Mucosa of rectum (tissue), 2 donors: ENCODE results near the gene DPPA2.

Experiments used
- H3K27ac ChIP-seq, 2 donors: one replicate each; pipeline ENCODE4 v1.7.0; 2013; ENCODE audit warnings: inconsistent platforms in 2 of 2, low read depth in 2 of 2, low read length in 2 of 2
- H3K27me3 ChIP-seq, 2 donors: one replicate each; pipeline ENCODE4 v1.7.0; 2013; ENCODE audit warnings: low read length in 2 of 2; ENCODE audit not compliant: control insufficient read depth in 2 of 2, insufficient read depth in 2 of 2
- H3K36me3 ChIP-seq, 2 donors: one replicate each; pipeline ENCODE4 v1.7.0; 2013; ENCODE audit warnings: low read length in 2 of 2; ENCODE audit not compliant: control insufficient read depth in 2 of 2, insufficient read depth in 2 of 2
- H3K4me1 ChIP-seq, 2 donors: one replicate each; pipeline ENCODE4 v1.7.0; 2013; ENCODE audit warnings: low read length in 2 of 2, mild to moderate bottlenecking in 1 of 2; ENCODE audit not compliant: control insufficient read depth in 2 of 2, insufficient read depth in 2 of 2
- H3K4me3 ChIP-seq, 2 donors: one replicate each; pipeline ENCODE4 v1.7.0; 2013; ENCODE audit warnings: low read length in 2 of 2
- H3K9ac ChIP-seq, 2 donors: one replicate each; pipeline ENCODE4 v1.7.0; 2013; ENCODE audit warnings: low read length in 2 of 2, low read depth in 1 of 2, mild to moderate bottlenecking in 1 of 2
- H3K9me3 ChIP-seq, 2 donors: one replicate each; pipeline ENCODE4 v1.7.0; 2013; ENCODE audit warnings: low read length in 2 of 2; ENCODE audit not compliant: control insufficient read depth in 2 of 2
- donor health status: healthy.
- donor health status: Normal muscosa, but diverticular disease.

The DPPA2 gene

GRCh38 chr3:109268181-109268580 is 48.1 kb downstream of the DPPA2 start:
- H3K36me3 ChIP-seq, result no peaks in the 10 kb centered on the region
- no peak overlapping the region for H3K27ac ChIP-seq
- no peaks in the 10 kb centered on the region for H3K9me3 ChIP-seq
- no peak overlapping the region for H3K4me3 ChIP-seq
- no peaks in the 10 kb centered on the region for H3K4me1 ChIP-seq
- H3K27me3 ChIP-seq, result no peaks in the 10 kb centered on the region
- no peak overlapping the region for H3K9ac ChIP-seq

- no peaks in the 10 kb centered on the region for H3K36me3 ChIP-seq
- H3K4me1 ChIP-seq, result no peaks in the 10 kb centered on the region
- H3K9ac ChIP-seq, result no peak overlapping the region
- H3K27me3 ChIP-seq, result no peaks in the 10 kb centered on the region
- no peak overlapping the region for H3K4me3 ChIP-seq
- H3K27ac ChIP-seq, result no peak overlapping the region
- H3K9me3 ChIP-seq, result no peaks in the 10 kb centered on the region
Measured at GRCh38 chr3:109265295-109265694, 51.0 kb downstream of the DPPA2 start.

- Histone ChIP-seq H3K27ac (no peak overlapping the region), H3K36me3 (no peaks in the 10 kb centered on the region)
Measured at GRCh38 chr3:109257269-109257668, 59.0 kb downstream of the DPPA2 start.

GRCh38 chr3:109254770-109255169 is 61.5 kb downstream of the DPPA2 start:
- H3K9ac ChIP-seq, result no peak overlapping the region
- H3K27me3 ChIP-seq, result no peaks in the 10 kb centered on the region
- H3K36me3 ChIP-seq, result no peaks in the 10 kb centered on the region
- H3K4me1 ChIP-seq, result no peaks in the 10 kb centered on the region
- H3K27ac ChIP-seq, result no peak overlapping the region
- H3K9me3 ChIP-seq, result no peaks in the 10 kb centered on the region
- no peak overlapping the region for H3K4me3 ChIP-seq

More at GRCh38 chr3:109257269-109257668, 59.0 kb downstream of the DPPA2 start:
- Histone ChIP-seq H3K9me3 (no peaks in the 10 kb centered on the region), H3K4me1 (no peaks in the 10 kb centered on the region), H3K27me3 (no peaks in the 10 kb centered on the region), H3K9ac (no peak overlapping the region), H3K4me3 (no peak overlapping the region)

- H3K27ac ChIP-seq, result no peak overlapping the region
- H3K4me3 ChIP-seq, result no peak overlapping the region
- no peak overlapping the region for H3K9ac ChIP-seq
- no peaks in the 10 kb centered on the region for H3K27me3 ChIP-seq
- no peaks in the 10 kb centered on the region for H3K36me3 ChIP-seq
- H3K9me3 ChIP-seq, result no peaks in the 10 kb centered on the region
- no peaks in the 10 kb centered on the region for H3K4me1 ChIP-seq
Measured at GRCh38 chr3:109252641-109253040, 63.7 kb downstream of the DPPA2 start.
